Transverse colon (tissue), 3 donors: ENCODE measurements around the gene ZNF362.

Experiments used
- CTCF ChIP-seq, 5 experiments: fragments of 200-600 bp in 3 of 5; fragments of 450-650 bp in 2 of 5; sonication (generic) in 3 of 5; IDR thresholded peaks; 1 replicate in 2 of 5; 2 replicates in 3 of 5; pipeline ENCODE4 v1.5.1; 2016 to 2017; ENCODE audit warnings: antibody characterized with exemption in 5 of 5, inconsistent platforms in 3 of 5, mild to moderate bottlenecking in 2 of 5, moderate library complexity in 1 of 5
- POLR2A ChIP-seq: fragments of 450-650 bp; IDR thresholded peaks from one replicate; pipeline ENCODE4 v1.6.1; 2016; ENCODE audit warnings: antibody characterized with exemption, mild to moderate bottlenecking, moderate library complexity

GRCh38 chr1:33332357-33332789 lies 76.1 kb downstream of the ZNF362 start:
- no peak for TF ChIP-seq CTCF (IDR thresholded peaks at IDR 0.05)
- no peak for TF ChIP-seq POLR2A
